Measurements from ENCODE around the gene CD27. TPM values are rescaled to one million over a fixed set of nuclear protein-coding genes. Genes with fewer than 3 reads are reported as not detected.

Gene CD27
- polyA plus RNA-seq, 3 donors: 0.08 to 1.2 (median 0.88) TPM

DNA sequence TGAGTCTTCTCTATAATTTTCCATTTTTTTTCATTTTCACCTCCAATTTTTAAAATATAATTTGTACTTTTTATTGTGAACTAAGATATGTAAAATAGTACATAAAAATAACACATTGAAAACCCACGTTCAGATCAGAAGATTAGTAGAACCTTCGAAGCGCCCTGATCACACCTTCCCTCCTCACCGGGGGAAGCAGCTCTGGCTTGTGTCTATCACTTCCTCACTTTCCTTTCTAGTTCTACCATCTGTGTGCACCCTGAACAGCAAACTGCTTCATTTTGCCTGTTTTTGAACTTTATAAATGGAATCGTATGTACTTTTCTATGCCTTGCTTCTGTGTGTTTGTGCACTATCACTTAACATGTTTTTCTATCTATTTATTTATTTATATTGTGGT, 11.8 kb upstream of the CD27 start:
- H2AFZ ChIP-seq (ENCODE audit: insufficient read depth, low read depth, low read length, poor library complexity, severe bottlenecking): no peak overlapping the region
- TF ChIP-seq, protein P1, sequence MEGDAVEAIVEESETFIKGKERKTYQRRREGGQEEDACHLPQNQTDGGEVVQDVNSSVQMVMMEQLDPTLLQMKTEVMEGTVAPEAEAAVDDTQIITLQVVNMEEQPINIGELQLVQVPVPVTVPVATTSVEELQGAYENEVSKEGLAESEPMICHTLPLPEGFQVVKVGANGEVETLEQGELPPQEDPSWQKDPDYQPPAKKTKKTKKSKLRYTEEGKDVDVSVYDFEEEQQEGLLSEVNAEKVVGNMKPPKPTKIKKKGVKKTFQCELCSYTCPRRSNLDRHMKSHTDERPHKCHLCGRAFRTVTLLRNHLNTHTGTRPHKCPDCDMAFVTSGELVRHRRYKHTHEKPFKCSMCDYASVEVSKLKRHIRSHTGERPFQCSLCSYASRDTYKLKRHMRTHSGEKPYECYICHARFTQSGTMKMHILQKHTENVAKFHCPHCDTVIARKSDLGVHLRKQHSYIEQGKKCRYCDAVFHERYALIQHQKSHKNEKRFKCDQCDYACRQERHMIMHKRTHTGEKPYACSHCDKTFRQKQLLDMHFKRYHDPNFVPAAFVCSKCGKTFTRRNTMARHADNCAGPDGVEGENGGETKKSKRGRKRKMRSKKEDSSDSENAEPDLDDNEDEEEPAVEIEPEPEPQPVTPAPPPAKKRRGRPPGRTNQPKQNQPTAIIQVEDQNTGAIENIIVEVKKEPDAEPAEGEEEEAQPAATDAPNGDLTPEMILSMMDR (IDR thresholded peaks at IDR 0.05): no peak
- Mint-ChIP-seq H3K9me3 (no peaks in the 10 kb centered on the region), H3K36me3 (no peaks in the 10 kb centered on the region), H3K4me3 (no peak overlapping the region), H3K4me1 (peaks cover 21% of the 10 kb centered on the region), H3K27ac (no peak overlapping the region), H3K27me3 (ENCODE audit: low read depth in 3 of 3) (peaks cover 0 to 6% (median 3%) of the 10 kb centered on the region in 3 donors)
- no peak overlapping the region for H3K4me2 ChIP-seq (replicated peaks; ENCODE audit: extremely low read depth, low read length, poor library complexity, severe bottlenecking)
- peaks cover 18% of the 10 kb centered on the region in 2 donors for H3K4me1 ChIP-seq (ENCODE audit: control insufficient read depth in 1 of 2, insufficient read depth in 2 of 2, low read length in 2 of 2)
- WGBS (ENCODE audit: insufficient coverage): 44% methylated on average over 4 of the region's 5 CpGs
- H3K79me2 ChIP-seq (ENCODE audit: insufficient read depth, low read length): no peaks in the 10 kb centered on the region
- no peaks in the 10 kb centered on the region for H3K27me3 ChIP-seq (ENCODE audit: control insufficient read depth in 2 of 2, insufficient read depth in 2 of 2, low read length in 2 of 2)
- H3K9me3 ChIP-seq (replicated peaks in 1 of 2; ENCODE audit: control insufficient read depth in 1 of 2, insufficient read depth in 1 of 2, low read length in 2 of 2): no peaks in the 10 kb centered on the region
- intact Hi-C loops (cut with micrococcal nuclease): no loop called here
- H3K27ac ChIP-seq (ENCODE audit: low read depth in 1 of 2, low read length in 2 of 2): no peak overlapping the region
- no peak overlapping the region for H3K4me3 ChIP-seq (replicated peaks in 1 of 3; ENCODE audit: low read depth in 2 of 3, low read length in 3 of 3)
- H4K20me1 ChIP-seq (ENCODE audit: insufficient read depth, low read length): no peaks in the 10 kb centered on the region
- H3K9ac ChIP-seq (ENCODE audit: insufficient read depth, low read length, poor library complexity, severe bottlenecking): no peak overlapping the region
- H3K36me3 ChIP-seq (replicated peaks in 1 of 2; ENCODE audit: control insufficient read depth in 1 of 2, insufficient read depth in 2 of 2, low read length in 2 of 2): no peaks in the 10 kb centered on the region
- DNase-seq: no peak

DNA sequence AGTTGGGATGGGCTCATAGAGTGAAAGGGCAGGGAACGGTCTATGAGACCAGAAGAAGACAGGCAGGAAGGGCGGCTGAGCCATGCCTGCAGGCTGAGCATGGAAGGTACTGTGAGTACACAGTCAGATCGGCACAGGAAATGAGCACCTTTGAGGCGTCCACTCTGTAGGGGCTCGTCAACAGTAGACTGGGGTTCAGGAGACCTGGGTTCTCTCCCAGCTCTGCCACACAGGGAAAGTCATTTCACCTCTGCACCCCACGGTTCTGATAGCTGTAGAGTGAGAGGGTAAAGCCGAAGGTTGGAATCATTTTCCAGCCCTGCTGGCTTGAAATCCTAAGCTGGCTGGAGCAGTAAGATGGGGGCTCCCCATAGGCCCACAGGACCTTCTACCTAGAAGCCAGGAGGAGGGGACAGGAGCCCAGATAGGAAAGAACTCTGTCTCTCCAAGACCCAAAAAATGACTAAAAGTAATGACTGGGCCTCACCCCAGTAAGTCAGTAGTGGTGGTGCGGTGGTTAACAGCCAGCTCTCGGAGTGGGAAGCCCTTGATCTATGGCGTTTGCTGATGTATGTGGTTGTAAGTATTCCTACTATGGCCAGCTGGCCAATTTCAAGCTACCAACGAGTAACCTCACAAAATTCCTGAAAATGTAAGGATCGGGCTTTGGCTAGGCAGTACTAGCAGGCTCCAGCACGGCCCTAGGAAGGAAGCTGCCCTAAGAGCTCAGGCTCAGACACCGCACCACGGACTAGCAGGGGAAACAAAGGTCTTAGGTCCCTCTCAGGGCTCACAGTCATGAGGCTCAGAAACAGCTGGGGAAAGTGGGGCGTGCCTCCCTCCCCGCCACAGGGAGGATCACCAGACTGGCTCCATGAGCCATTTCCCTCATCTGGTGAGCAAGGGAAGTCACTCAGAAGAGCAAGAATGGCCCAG, 10.3 kb upstream of the CD27 start:
- Mint-ChIP-seq H3K4me3 (no peak overlapping the region), H3K36me3 (peaks cover 0 to 2% of the 10 kb centered on the region in 2 donors), H3K27ac (no peak overlapping the region), H3K9me3 (no peaks in the 10 kb centered on the region), H3K27me3 (ENCODE audit: low read depth in 3 of 3) (peaks cover 0 to 6% (median 3%) of the 10 kb centered on the region in 3 donors), H3K4me1 (peaks cover 19% of the 10 kb centered on the region)
- no peaks in the 10 kb centered on the region for H3K27me3 ChIP-seq (ENCODE audit: control insufficient read depth in 2 of 2, insufficient read depth in 2 of 2, low read length in 2 of 2)
- no peak overlapping the region for H3K4me2 ChIP-seq (replicated peaks; ENCODE audit: extremely low read depth, low read length, poor library complexity, severe bottlenecking)
- no peak overlapping the region for H3K9ac ChIP-seq (ENCODE audit: insufficient read depth, low read length, poor library complexity, severe bottlenecking)
- no peak for DNase-seq
- intact Hi-C loops (cut with micrococcal nuclease): no loop called here
- H3K4me3 ChIP-seq (replicated peaks in 1 of 3; ENCODE audit: low read depth in 2 of 3, low read length in 3 of 3): no peak overlapping the region
- H3K4me1 ChIP-seq (ENCODE audit: control insufficient read depth in 1 of 2, insufficient read depth in 2 of 2, low read length in 2 of 2): peaks cover 18% of the 10 kb centered on the region in 2 donors
- H4K20me1 ChIP-seq (ENCODE audit: insufficient read depth, low read length): no peaks in the 10 kb centered on the region
- no peak overlapping the region for H2AFZ ChIP-seq (ENCODE audit: insufficient read depth, low read depth, low read length, poor library complexity, severe bottlenecking)
- H3K9me3 ChIP-seq (replicated peaks in 1 of 2; ENCODE audit: control insufficient read depth in 1 of 2, insufficient read depth in 1 of 2, low read length in 2 of 2): no peaks in the 10 kb centered on the region
- H3K36me3 ChIP-seq (replicated peaks in 1 of 2; ENCODE audit: control insufficient read depth in 1 of 2, insufficient read depth in 2 of 2, low read length in 2 of 2): no peaks in the 10 kb centered on the region
- no peaks in the 10 kb centered on the region for H3K79me2 ChIP-seq (ENCODE audit: insufficient read depth, low read length)
- 95% methylated on average over 13 of the region's 17 CpGs for WGBS (ENCODE audit: insufficient coverage)
- TF ChIP-seq, protein P1 (IDR thresholded peaks at IDR 0.05): no peak
- H3K27ac ChIP-seq (ENCODE audit: low read depth in 1 of 2, low read length in 2 of 2): no peak overlapping the region
